Stimulated activated CD4-positive, alpha-beta T cell treated with anti-CD3 and anti-CD28 coated beads, Interleukin-1b, Interleukin-23, amount 100 ng/mL, for 1 hour (primary cell): ENCODE measurements around the gene ZDHHC20.

Source experiments
- DNase-seq, 2 donors: peaks; one replicate each; pipeline ENCODE4 v3.0.0-alpha.2; 2020; ENCODE audit warnings: low read depth in 2 of 2

ZDHHC20 gene, protein sequence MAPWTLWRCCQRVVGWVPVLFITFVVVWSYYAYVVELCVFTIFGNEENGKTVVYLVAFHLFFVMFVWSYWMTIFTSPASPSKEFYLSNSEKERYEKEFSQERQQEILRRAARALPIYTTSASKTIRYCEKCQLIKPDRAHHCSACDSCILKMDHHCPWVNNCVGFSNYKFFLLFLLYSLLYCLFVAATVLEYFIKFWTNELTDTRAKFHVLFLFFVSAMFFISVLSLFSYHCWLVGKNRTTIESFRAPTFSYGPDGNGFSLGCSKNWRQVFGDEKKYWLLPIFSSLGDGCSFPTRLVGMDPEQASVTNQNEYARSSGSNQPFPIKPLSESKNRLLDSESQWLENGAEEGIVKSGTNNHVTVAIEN

DNA sequence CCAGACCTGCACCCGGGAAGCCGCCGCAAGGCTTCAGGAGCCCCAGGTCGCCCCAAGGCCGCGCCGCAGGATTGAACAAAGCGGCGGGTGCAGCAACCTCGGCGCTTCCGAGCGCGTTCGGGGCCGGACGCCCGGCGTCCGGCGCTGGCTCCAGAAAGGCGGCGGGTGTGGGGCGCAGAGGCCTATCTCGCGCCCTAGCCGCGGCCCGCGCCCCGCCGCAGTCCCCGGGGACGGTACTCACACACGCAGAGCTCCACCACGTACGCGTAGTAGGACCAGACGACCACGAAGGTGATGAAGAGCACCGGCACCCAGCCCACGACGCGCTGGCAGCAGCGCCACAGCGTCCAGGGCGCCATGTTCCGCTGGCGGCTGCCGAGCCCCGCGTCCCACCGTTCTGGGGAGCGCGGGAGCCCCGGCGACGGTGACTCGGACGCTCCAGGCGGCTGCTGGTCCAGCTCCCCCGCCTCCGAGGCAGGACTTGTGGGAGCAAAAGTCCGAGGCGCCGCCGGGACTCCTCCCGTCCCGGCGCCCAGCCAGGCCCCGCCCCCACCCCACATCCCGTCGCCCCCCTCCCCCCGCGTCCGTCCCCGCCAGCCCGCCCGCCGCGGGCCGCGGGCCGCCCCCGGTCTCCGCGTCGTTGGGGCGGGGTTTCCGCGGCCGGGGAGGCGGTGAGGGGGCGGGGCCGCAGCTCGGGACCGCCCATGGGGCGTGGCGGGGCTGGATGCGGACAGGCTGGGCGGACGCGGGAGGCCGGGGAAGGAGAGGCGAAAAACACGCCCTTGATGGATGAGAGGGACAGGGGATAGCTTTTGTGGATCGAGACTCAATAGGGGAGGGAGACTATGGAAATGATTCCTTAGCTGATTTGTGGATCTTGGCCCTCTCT, at the start of gene ZDHHC20:
Gene ZDHHC20, minus strand, starts transcription at position 491 of the 889 bp plus-strand sequence. Its CDS starts 132 bp downstream, at position 359.
- peak; percentile 79 to 96 for DNase-seq

- DNase-seq = no peak
These were observed 45.3 kb upstream of the ZDHHC20 start for GRCh38 chr13:21504379-21504778.

DNA sequence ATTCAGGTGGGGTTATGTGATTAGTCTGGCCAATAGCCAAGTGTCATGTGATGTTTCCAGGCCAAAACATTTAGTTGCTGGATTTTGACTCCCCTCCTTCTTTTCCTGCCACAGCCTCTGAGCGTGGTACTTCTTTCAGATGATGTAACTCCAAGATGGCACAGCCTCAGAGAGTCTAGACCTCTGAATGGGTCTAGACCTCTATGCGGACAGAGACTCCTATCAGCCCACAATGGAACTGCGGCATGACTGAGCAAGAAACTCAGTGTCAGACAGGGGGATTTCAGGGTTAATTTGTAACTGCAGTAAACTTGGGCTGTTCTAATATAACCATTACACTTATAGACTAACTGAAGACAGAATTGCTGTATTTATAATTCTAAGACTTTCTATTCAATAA, 42.6 kb upstream of the ZDHHC20 start:
- no peak for DNase-seq

GRCh38 chr13:21486322-21486721, 27.2 kb upstream of the ZDHHC20 start:
- no peak for DNase-seq

- no peak for DNase-seq
These were observed 24.6 kb upstream of the ZDHHC20 start for GRCh38 chr13:21483748-21484147.

DNA sequence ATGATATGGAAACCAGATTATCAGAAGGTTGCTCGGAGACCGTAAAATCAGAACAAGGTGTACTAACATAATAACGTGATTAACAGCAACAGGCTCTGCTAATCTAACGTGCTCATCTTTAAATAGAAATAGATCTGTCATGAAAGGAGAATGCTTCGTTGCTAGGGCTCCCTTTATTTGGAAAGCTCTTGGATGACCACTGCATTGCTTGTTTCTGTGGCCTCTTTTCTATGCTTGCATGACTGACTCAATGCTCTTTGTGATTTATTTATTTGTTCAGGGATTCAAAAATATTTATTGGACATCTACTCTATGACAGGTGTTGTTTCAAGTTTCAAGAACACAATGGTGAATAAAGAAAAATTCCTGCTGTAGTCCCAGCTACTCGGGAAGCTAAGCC, 22.3 kb upstream of the ZDHHC20 start:
- DNase-seq = no peak

GRCh38 chr13:21478881-21479808, 20.0 kb upstream of the ZDHHC20 start:
- no peak for DNase-seq

- DNase-seq = peak; percentile 41 to 54
These were observed 17.9 kb upstream of the ZDHHC20 start for GRCh38 chr13:21476893-21477472.

DNA sequence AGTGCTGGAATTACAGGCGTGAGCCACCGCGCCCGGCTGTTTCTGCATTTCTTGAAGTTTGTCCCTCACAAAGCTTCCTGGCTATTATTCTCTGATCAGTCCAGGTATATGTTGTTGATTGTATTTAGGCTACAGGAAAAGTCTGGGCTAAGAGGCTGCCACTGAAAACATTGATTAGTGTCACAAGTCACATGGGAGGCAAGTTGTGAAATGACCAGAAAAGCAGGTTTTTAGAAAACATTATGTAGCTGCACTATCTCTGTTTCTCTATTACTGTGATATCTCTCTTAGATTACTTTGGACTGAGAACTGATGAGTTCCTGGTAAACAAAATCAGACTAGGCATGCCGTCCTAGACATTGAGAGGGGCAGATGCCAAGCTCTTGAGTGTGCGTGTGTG, 16.0 kb upstream of the ZDHHC20 start:
- DNase-seq = no peak

DNA sequence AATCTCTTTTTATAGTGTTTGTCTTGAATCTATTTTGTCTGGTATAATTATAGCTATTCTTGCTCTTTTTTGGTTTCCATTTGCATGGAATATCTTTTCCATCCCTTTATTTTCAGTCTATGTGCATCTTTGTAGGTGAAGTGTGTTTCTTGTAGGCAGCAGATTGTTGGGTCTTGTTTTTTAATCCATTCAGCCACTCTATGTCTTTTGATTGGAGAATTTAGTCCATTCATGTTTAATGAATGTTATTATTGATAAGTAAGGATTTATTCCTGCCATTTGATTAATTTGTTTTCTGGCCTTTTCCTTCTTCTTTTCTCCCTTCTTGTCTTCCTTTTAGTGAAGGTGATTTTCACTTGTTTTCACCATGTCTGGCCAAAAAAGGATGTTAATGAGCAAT, 11.7 kb upstream of the ZDHHC20 start:
- no peak for DNase-seq

- no peak for DNase-seq
These were observed 7.4 kb upstream of the ZDHHC20 start for GRCh38 chr13:21466527-21466926.

DNA sequence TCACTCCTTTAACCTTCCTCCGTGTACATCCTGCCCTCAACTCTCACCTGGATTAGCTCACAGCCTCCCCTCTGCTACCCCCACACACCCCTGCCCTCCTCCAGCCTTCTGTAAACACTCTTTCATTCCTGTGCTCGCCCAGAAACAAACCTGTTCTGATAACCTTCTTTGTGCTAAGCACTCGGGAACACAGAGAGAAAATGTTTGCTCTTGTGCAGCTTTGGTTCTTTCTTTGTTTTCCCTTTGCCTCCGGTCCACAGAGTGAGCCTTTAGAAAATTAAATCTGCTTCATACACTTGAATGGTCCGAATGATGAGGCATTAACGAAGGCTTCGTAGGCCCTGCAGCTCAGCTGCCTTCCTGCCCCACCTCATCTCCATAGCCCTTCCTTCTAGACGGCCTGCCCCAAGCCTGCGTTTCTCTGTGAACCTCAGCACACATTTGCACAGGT, 6.6 kb upstream of the ZDHHC20 start:
- no peak for DNase-seq

DNA sequence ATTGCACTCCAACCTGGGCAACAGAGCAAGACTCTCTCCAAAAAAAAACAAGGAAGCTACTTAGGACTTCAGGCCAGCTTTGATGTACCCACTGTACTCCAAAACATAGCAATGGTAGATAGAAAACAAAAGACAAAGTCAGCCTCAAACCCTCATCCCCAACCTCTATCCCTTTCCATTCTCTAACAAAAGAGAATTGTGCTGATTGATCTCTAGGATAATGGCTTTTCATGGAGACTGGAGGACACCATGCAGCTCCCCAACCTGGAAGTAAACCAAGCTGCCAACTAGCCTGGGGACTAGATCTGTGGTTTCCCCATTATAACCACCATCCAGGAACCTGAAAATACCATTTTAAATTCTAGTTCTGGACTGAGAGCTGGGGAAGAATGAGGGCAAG, 4.3 kb upstream of the ZDHHC20 start:
- DNase-seq = no peak

GRCh38 chr13:21461131-21461530, 2.0 kb upstream of the ZDHHC20 start:
- DNase-seq = no peak

GRCh38 chr13:21458451-21458812, 671 bp downstream of the ZDHHC20 start:
- DNase-seq = no peak

DNA sequence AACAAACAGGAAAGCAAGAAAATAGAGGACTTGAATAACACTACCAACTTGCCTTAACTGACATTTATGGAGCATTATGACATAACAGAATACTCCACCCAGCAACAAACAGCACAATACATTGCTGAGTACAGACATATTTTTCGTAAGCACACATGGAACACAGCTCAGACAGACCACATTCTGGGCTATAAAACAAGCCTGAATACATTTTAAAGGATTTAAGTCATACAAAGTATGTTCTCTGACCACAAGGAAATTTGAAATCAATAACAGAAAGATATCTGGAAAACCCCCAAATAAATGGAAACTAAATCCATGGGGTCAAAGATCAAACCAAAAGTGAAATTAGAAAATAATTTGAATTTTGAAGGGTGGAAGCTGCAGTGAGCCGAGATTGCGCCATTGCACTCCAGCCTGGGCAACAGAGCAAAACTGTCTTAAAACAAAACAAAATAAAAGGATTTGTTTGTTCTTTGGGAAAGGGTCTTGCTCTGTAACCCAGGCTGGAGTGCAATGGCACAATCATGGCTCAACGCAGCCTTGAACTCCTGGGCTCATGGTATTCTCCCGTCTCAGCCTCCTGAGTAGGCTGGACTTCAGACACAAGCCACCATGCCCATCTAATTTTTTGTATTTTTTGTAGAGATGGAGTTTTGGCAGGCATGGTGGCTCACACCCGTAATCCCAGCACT, 5.6 kb downstream of the ZDHHC20 start:
- DNase-seq = no peak

DNA sequence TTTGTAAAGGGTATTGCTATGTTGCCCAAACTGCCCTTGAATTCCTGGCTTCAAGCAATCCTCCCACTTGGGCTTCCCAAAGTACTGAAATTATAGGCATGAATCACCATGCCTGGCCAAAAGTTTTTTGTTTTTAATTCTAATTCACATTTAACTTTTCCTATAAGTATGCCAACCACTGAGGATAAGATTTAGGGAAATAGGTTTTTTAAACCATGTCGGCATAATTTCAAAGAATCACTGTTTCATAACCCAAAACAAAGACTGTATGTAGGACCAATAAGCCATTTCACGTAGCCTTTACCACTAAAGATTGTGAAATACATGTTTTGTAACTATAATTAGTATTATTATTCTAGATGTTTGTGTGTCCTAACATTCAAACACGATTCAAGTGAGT, 8.2 kb downstream of the ZDHHC20 start:
- DNase-seq = no peak

DNA sequence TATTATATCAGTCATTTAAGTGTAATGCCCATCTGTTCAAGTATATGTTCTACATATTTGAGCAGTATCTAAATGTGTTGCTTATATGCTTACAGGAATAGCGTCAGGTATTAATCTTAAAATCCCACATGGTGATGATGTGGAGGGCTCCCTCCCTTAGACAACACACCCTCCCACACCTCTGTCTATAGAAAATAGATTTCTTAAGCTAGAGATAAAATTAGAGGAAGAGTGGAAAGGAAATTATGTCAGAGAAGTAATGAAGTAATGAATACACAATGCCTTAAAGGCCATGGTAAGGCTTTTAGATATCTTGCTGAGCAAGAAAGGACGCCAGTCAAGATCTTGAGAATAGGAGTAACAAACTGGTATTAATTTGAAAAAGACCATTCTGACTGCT, 12.4 kb downstream of the ZDHHC20 start:
- DNase-seq = no peak

DNA sequence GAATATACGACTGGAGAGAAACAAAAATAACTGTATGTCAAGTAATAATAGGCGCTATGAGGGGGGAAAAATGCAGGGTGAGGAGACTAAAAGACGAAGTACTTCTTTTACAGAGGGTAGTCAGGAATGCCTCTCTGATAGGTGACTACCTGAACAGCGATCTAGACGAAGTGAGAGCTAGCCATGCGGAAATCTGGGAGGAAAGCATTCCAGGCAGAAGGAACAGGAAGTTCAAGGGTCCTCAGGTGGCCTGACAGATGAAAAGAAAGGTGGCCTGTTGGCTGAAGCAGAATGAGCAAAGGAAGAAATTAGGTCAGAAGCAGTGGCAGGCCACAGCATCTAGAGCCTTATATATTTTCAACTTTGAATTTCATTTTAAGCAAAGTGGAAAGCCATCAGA, 13.3 kb downstream of the ZDHHC20 start:
- DNase-seq = no peak

DNA sequence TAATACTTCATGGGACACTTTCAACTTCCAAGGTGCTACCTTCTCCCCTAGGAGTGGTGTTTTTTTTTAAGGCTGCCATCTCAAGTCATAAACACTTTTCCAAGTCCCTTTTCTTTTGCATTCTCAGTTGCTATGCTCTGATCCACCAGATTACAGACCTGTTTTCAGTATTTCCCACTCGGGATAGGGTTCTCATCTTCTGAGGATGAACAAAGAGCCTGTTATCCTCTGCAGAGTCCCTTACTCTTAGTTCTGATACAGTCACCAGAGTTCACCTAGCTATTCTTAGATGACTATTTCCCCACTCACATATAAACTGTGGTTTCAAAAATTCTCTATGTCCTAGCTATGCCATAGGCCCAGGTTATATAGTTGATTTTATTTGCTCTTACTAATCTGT, 15.9 kb downstream of the ZDHHC20 start:
- DNase-seq = no peak

GRCh38 chr13:21436582-21436981, 22.5 kb downstream of the ZDHHC20 start:
- DNase-seq = no peak
